ENCODE measurements around the gene GPR161. TPM values are rescaled to one million over a fixed set of nuclear protein-coding genes. Genes with fewer than 3 reads are reported as not detected.

GPR161 gene
- total and polyA plus RNA-seq, 2 donors (not counting 1 experiment from before 2014, with no cell fraction given) = 10.2 to 18.7 TPM

GRCh38 chr1:168179438-168180147 is 42.9 kb upstream of the GPR161 start:
- Histone ChIP-seq H4K20me1 (ENCODE audit: control insufficient read depth, extremely low read depth, insufficient read depth, low read length) (no peaks in the 10 kb centered on the region), H3K4me3 (replicated peaks in 1 of 4; ENCODE audit: control extremely low read depth in 1 of 4, insufficient read depth in 1 of 4, low read depth in 3 of 4, low read length in 4 of 4) (peak overlapping the region; percentile 61 to 98 (median 80)), H3K4me1 (ENCODE audit: control insufficient read depth, extremely low read depth, insufficient read depth, low read length) (peaks cover 2% of the 10 kb centered on the region), H3K9ac (ENCODE audit: insufficient read depth, low read length) (peak overlapping the region; percentile 85), H3K36me3 (ENCODE audit: control insufficient read depth, insufficient read depth, low read length) (no peaks in the 10 kb centered on the region), H3K79me2 (ENCODE audit: control insufficient read depth, insufficient read depth, low read length) (peaks cover 37% of the 10 kb centered on the region), H3K27ac (ENCODE audit: insufficient read depth, low read length) (peak overlapping the region; percentile 81), H2AFZ (ENCODE audit: low read length) (peak overlapping the region; percentile 84), H3K4me2 (ENCODE audit: extremely low read depth, insufficient read depth, low read length) (peak overlapping the region; percentile 91), H3K27me3 (ENCODE audit: control insufficient read depth, insufficient read depth, low read length) (no peaks in the 10 kb centered on the region), H3K9me3 (ENCODE audit: control insufficient read depth, insufficient read depth, low read depth, low read length) (no peaks in the 10 kb centered on the region)
- TF ChIP-seq EZH2 (IDR thresholded peaks at IDR 0.05; ENCODE audit: low read length, missing control alignments) (no peak), CTCF (conservative IDR thresholded peaks at IDR 0.05 in 1 of 2, IDR thresholded peaks at IDR 0.05 in 1 of 2; ENCODE audit: low read depth in 1 of 2, low read length in 2 of 2) (no peak)
- DNase-seq (ENCODE audit: low read depth in 2 of 2) = peak; percentile 14 to 15

- H3K79me2 ChIP-seq (ENCODE audit: control insufficient read depth, insufficient read depth, low read length) = peaks cover 34% of the 10 kb centered on the region
- no peaks in the 10 kb centered on the region for H3K9me3 ChIP-seq (ENCODE audit: control insufficient read depth, insufficient read depth, low read depth, low read length)
- H3K4me3 ChIP-seq (replicated peaks in 1 of 4; ENCODE audit: control extremely low read depth in 1 of 4, insufficient read depth in 1 of 4, low read depth in 3 of 4, low read length in 4 of 4) = peak within 1 kb of the TSS; percentile 61 to 98 (median 80)
- H3K9ac ChIP-seq (ENCODE audit: insufficient read depth, low read length) = peak within 1 kb of the TSS; percentile 85
- DNase-seq (ENCODE audit: low read depth in 2 of 2) = peak; percentile 99
- H3K27ac ChIP-seq (ENCODE audit: insufficient read depth, low read length) = peak within 1 kb of the TSS; percentile 81
- H4K20me1 ChIP-seq (ENCODE audit: control insufficient read depth, extremely low read depth, insufficient read depth, low read length) = no peaks in the 10 kb centered on the region
- H3K4me1 ChIP-seq (ENCODE audit: control insufficient read depth, extremely low read depth, insufficient read depth, low read length) = peaks cover 2% of the 10 kb centered on the region
- TF ChIP-seq EZH2 (IDR thresholded peaks at IDR 0.05; ENCODE audit: low read length, missing control alignments) = no peak
- peak; percentile 31 to 60 for TF ChIP-seq CTCF (conservative IDR thresholded peaks at IDR 0.05 in 1 of 2, IDR thresholded peaks at IDR 0.05 in 1 of 2; ENCODE audit: low read depth in 1 of 2, low read length in 2 of 2)
- peak within 1 kb of the TSS; percentile 84 for H2AFZ ChIP-seq (ENCODE audit: low read length)
- H3K27me3 ChIP-seq (ENCODE audit: control insufficient read depth, insufficient read depth, low read length) = no peaks in the 10 kb centered on the region
- H3K36me3 ChIP-seq (ENCODE audit: control insufficient read depth, insufficient read depth, low read length) = no peaks in the 10 kb centered on the region
- H3K4me2 ChIP-seq (ENCODE audit: extremely low read depth, insufficient read depth, low read length) = peak within 1 kb of the TSS; percentile 91
Observed at GRCh38 chr1:168178638-168179437, 42.1 kb upstream of the GPR161 start, which contains the start of gene TIPRL. TSS of gene TIPRL (plus strand) at chr1:168178962. CDS start at chr1:168179078, 116 bp downstream.

GRCh38 chr1:168178227-168178637 is 41.5 kb upstream of the GPR161 start:
- Histone ChIP-seq H2AFZ (ENCODE audit: low read length) (peak overlapping the region; percentile 30), H3K4me2 (ENCODE audit: extremely low read depth, insufficient read depth, low read length) (peak overlapping the region; percentile 18), H3K4me3 (replicated peaks in 1 of 4; ENCODE audit: control extremely low read depth in 1 of 4, insufficient read depth in 1 of 4, low read depth in 3 of 4, low read length in 4 of 4) (peak overlapping the region in 2 of 4 experiments; percentile 88 to 98), H3K4me1 (ENCODE audit: control insufficient read depth, extremely low read depth, insufficient read depth, low read length) (peaks cover 2% of the 10 kb centered on the region), H3K36me3 (ENCODE audit: control insufficient read depth, insufficient read depth, low read length) (no peaks in the 10 kb centered on the region), H3K9me3 (ENCODE audit: control insufficient read depth, insufficient read depth, low read depth, low read length) (no peaks in the 10 kb centered on the region), H3K79me2 (ENCODE audit: control insufficient read depth, insufficient read depth, low read length) (peaks cover 31% of the 10 kb centered on the region), H3K27ac (ENCODE audit: insufficient read depth, low read length) (peak overlapping the region; percentile 46), H4K20me1 (ENCODE audit: control insufficient read depth, extremely low read depth, insufficient read depth, low read length) (no peaks in the 10 kb centered on the region), H3K9ac (ENCODE audit: insufficient read depth, low read length) (no peak overlapping the region), H3K27me3 (ENCODE audit: control insufficient read depth, insufficient read depth, low read length) (no peaks in the 10 kb centered on the region)
- no peak for TF ChIP-seq CTCF (conservative IDR thresholded peaks at IDR 0.05 in 1 of 2, IDR thresholded peaks at IDR 0.05 in 1 of 2; ENCODE audit: low read depth in 1 of 2, low read length in 2 of 2)
- no peak for TF ChIP-seq EZH2 (IDR thresholded peaks at IDR 0.05; ENCODE audit: low read length, missing control alignments)
- DNase-seq (ENCODE audit: low read depth in 2 of 2) = no peak
